ENCODE measurements around the gene ATOSB. TPM values are rescaled to one million over a fixed set of nuclear protein-coding genes. Genes with fewer than 3 reads are reported as not detected.

ATOSB gene
- total and polyA plus RNA-seq, 2 of the 8 experiments (the other 6 are each of a cell fraction or from before 2014, with no cell fraction given): 6.9 to 10.4 TPM

- POLR2A ChIA-PET (ENCODE audit: partially characterized antibody): interaction anchor here (1.2 to 17.6 kb wide), 6 partner anchors 10 to 73 kb away, joined by 3 to 440 read pairs (median 6); partner anchors contain the start of genes FANCG, PIGO and STOML2
- H4K20me1 ChIP-seq (replicated peaks in 1 of 2; ENCODE audit: control insufficient read depth in 1 of 2, insufficient read depth in 2 of 2, low read length in 2 of 2): peaks cover 22 to 42% of the 10 kb centered on the region in 2 experiments
- no peak overlapping the region for H3K18ac ChIP-seq (ENCODE audit: extremely low read depth, low read length)
- CTCF ChIA-PET (ENCODE audit: partially characterized antibody): interaction anchor here (1.1 to 9.4 kb wide), 4 partner anchors 9 to 349 kb away, joined by 3 to 50 read pairs (median 4); no protein-coding TSS in a partner anchor
- FAIRE-seq (no peak), DNase-seq (ENCODE audit: low read depth in 1 of 2, low spot score in 2 of 2) (no peak)
- H3K4me2 ChIP-seq (ENCODE audit: insufficient read depth in 1 of 2, low read depth in 2 of 2, low read length in 2 of 2): no peak overlapping the region
- no peak overlapping the region for H3K23ac ChIP-seq (ENCODE audit: insufficient read length)
- H2BK20ac ChIP-seq (ENCODE audit: low read length): no peak overlapping the region
- no peak overlapping the region for H3K27ac ChIP-seq (ENCODE audit: low read depth, low read length)
- no peak overlapping the region for H3K56ac ChIP-seq (replicated peaks; ENCODE audit: insufficient read length, low read depth, low read length)
- H2BK12ac ChIP-seq (ENCODE audit: low read depth, low read length): no peak overlapping the region
- no peak overlapping the region for H4K8ac ChIP-seq (ENCODE audit: extremely low read depth, insufficient read depth, low read length)
- no peak overlapping the region for H3K4me3 ChIP-seq (ENCODE audit: extremely low read depth in 1 of 4, insufficient read depth in 2 of 4, low read depth in 3 of 4, low read length in 4 of 4)
- peaks cover 46 to 62% (median 60%) of the 10 kb centered on the region in 4 experiments for H3K36me3 ChIP-seq (ENCODE audit: control insufficient read depth in 2 of 4, insufficient read depth in 4 of 4, low read length in 3 of 4)
- no peak overlapping the region for H2BK5ac ChIP-seq (ENCODE audit: low read depth, low read length)
- no peak overlapping the region for H3K9ac ChIP-seq (replicated peaks in 1 of 4; ENCODE audit: extremely low read depth in 1 of 4, low read depth in 3 of 4, low read length in 3 of 4)
- H3K4me1 ChIP-seq (replicated peaks in 1 of 4; ENCODE audit: control insufficient read depth in 3 of 4, insufficient read depth in 4 of 4, low read length in 3 of 4): peaks cover 4 to 10% (median 6%) of the 10 kb centered on the region in 4 experiments
- H3K23me2 ChIP-seq (ENCODE audit: low read depth, low read length): peaks cover 3% of the 10 kb centered on the region; the same call in 1 of the 2 replicates
- 95% methylated on average over 1 of the region's 1 CpG; no CpG with 5 or more reads in 1 of the 2 experiments for WGBS, 2 experiments (ENCODE audit: extremely low coverage in 1 of 2, insufficient coverage in 1 of 2, insufficient read length in 1 of 2, insufficient replicate concordance in 2 of 2, low coverage in 1 of 2, low lambda C conversion rate in 2 of 2, missing lambda C conversion rate in 1 of 2)
- H2AK5ac ChIP-seq (ENCODE audit: low read depth, low read length): no peak overlapping the region
- no peaks in the 10 kb centered on the region for H3K27me3 ChIP-seq (replicated peaks in 1 of 4; ENCODE audit: control insufficient read depth in 3 of 4, extremely low read depth in 1 of 4, insufficient read depth in 3 of 4, low read length in 3 of 4)
- no peak overlapping the region for H3K14ac ChIP-seq (ENCODE audit: insufficient read length)
- H2AFZ ChIP-seq (ENCODE audit: low read length): no peak overlapping the region
- no peak overlapping the region for H4K5ac ChIP-seq (ENCODE audit: insufficient read length, low read depth, low read length)
- no peak overlapping the region for H2BK15ac ChIP-seq (ENCODE audit: low read length)
- H3K9me3 ChIP-seq (ENCODE audit: insufficient read depth in 2 of 2, low read depth in 1 of 2, low read length in 1 of 2): no peaks in the 10 kb centered on the region
- H2BK120ac ChIP-seq (replicated peaks; ENCODE audit: low read depth, low read length): no peak overlapping the region
- H3K79me2 ChIP-seq (ENCODE audit: control insufficient read depth in 1 of 2, insufficient read depth in 2 of 2, low read length in 2 of 2): peaks cover 38 to 53% of the 10 kb centered on the region in 2 experiments
- H4K91ac ChIP-seq (replicated peaks; ENCODE audit: insufficient read length, low read length): no peak overlapping the region
- no peak overlapping the region for H3K4ac ChIP-seq (replicated peaks; ENCODE audit: insufficient read length, low read depth, low read length)
- H3K79me1 ChIP-seq (ENCODE audit: low read depth, low read length): peaks cover 3% of the 10 kb centered on the region
- TF ChIP-seq RXRA (IDR thresholded peaks at IDR 0.05; ENCODE audit: insufficient read depth, low read depth, low read length) (no peak), KDM4A (IDR thresholded peaks at IDR 0.05; ENCODE audit: low read depth, low read length, severe bottlenecking) (no peak), PHF8 (conservative IDR thresholded peaks at IDR 0.05; ENCODE audit: low read depth, low read length) (no peak), RBBP5 (IDR thresholded peaks at IDR 0.05; ENCODE audit: borderline replicate concordance, low read depth, low read length) (no peak), E2F6 (IDR thresholded peaks at IDR 0.05) (no peak), NANOG (IDR thresholded peaks at IDR 0.05; ENCODE audit: insufficient read depth, low read depth, low read length, poor library complexity, severe bottlenecking) (no peak), CREB1 (IDR thresholded peaks at IDR 0.05) (no peak), EP300 (IDR thresholded peaks at IDR 0.05; ENCODE audit: borderline replicate concordance in 1 of 2, low read depth in 2 of 2, low read length in 2 of 2) (no peak), SIX5 (IDR thresholded peaks at IDR 0.05; ENCODE audit: low read depth, low read length) (no peak), CHD1 (IDR thresholded peaks at IDR 0.05; ENCODE audit: low read depth, low read length) (no peak), CBX5 (IDR thresholded peaks at IDR 0.05; ENCODE audit: low read depth, low read length) (no peak), SRF (IDR thresholded peaks at IDR 0.05; ENCODE audit: low read depth, low read length) (no peak), TEAD4 (IDR thresholded peaks at IDR 0.05; ENCODE audit: low read depth, low read length) (no peak)
Measured at GRCh38 chr9:35067056-35067455, 48.6 kb downstream of the ATOSB start.

Data from H1 (cell line).